GM23248 (cell line): ENCODE results near the gene SART3. TPM values are rescaled to one million over a fixed set of nuclear protein-coding genes. Genes with fewer than 3 reads are reported as not detected.
"Not testable (repeated sequence)": the region's sequence is repeated elsewhere in the genome, so short reads cannot be mapped to it uniquely, and the experiment has no call there.

Source experiments
- DNase-seq: peaks from one replicate; pipeline ENCODE4 v3.0.0-alpha.2; 2015
- H2AFZ ChIP-seq: fragments of 200-600 bp; sonication (generic); 2 replicates; pipeline ENCODE4 v1.6.1; 2016; ENCODE audit warnings: antibody characterized with exemption
- H3F3A ChIP-seq: fragments of 200-600 bp; sonication (generic); 2 replicates; pipeline ENCODE4 v1.6.1; 2016; ENCODE audit warnings: mild to moderate bottlenecking, antibody characterized with exemption, mixed run types; ENCODE audit not compliant: insufficient read depth
- H3K27ac ChIP-seq: fragments of 200-600 bp; sonication (generic); 2 replicates; pipeline ENCODE4 v1.5.1; 2016; ENCODE audit warnings: mild to moderate bottlenecking
- H3K27me3 ChIP-seq: fragments of 200-600 bp; sonication (generic); replicated peaks from 2 replicates; pipeline ENCODE4 v1.6.1; 2016; ENCODE audit warnings: mild to moderate bottlenecking; ENCODE audit not compliant: insufficient read depth
- H3K36me3 ChIP-seq: fragments of 200-600 bp; sonication (generic); 2 replicates; pipeline ENCODE4 v1.6.1; 2016; ENCODE audit warnings: low read depth, mild to moderate bottlenecking
- H3K4me1 ChIP-seq: fragments of 200-600 bp; sonication (generic); 2 replicates; pipeline ENCODE4 v1.6.1; 2016; ENCODE audit warnings: mild to moderate bottlenecking; ENCODE audit not compliant: insufficient read depth
- H3K4me2 ChIP-seq: fragments of 200-600 bp; sonication (generic); one replicate; pipeline ENCODE4 v1.6.1; 2016; ENCODE audit warnings: mild to moderate bottlenecking; ENCODE audit not compliant: unreplicated experiment
- H3K4me3 ChIP-seq: fragments of 200-600 bp; sonication (generic); 2 replicates; pipeline ENCODE4 v1.5.1; 2016; ENCODE audit warnings: mild to moderate bottlenecking
- H3K79me2 ChIP-seq: fragments of 200-600 bp; sonication (generic); 2 replicates; pipeline ENCODE4 v1.6.1; 2016; ENCODE audit warnings: mild to moderate bottlenecking; ENCODE audit not compliant: insufficient read depth
- H3K9ac ChIP-seq: fragments of 200-600 bp; sonication (generic); 2 replicates; pipeline ENCODE4 v1.6.1; 2016; ENCODE audit warnings: mild to moderate bottlenecking
- H3K9me2 ChIP-seq: fragments of 200-600 bp; sonication (generic); 2 replicates; pipeline ENCODE4 v1.6.1; 2016; ENCODE audit warnings: mixed run types, mild to moderate bottlenecking, moderate library complexity; ENCODE audit not compliant: insufficient read depth
- H3K9me3 ChIP-seq: fragments of 200-600 bp; sonication (generic); one replicate; pipeline ENCODE4 v1.6.1; 2017; ENCODE audit warnings: low read depth
- H4K20me1 ChIP-seq: fragments of 200-600 bp; sonication (generic); 2 replicates; pipeline ENCODE4 v1.6.0; 2016; ENCODE audit not compliant: insufficient read depth
- EZH2 ChIP-seq: fragments of 200-600 bp; sonication (generic); IDR thresholded peaks from 2 replicates; pipeline ENCODE4 v1.6.1; 2018; ENCODE audit warnings: antibody characterized with exemption, mild to moderate bottlenecking; ENCODE audit not compliant: insufficient read depth, poor library complexity, severe bottlenecking
- EZH2phosphoT487 ChIP-seq: fragments of 200-600 bp; sonication (generic); IDR thresholded peaks from 2 replicates; pipeline ENCODE4 v1.6.1; 2018; ENCODE audit warnings: antibody characterized with exemption, moderate library complexity, mild to moderate bottlenecking, low read depth; ENCODE audit not compliant: insufficient read depth
- WGBS, 2 experiments: methylation state at CpG; one replicate each; pipeline ENCODE4 v1.1.6; 2015 to 2017; ENCODE audit warnings: low lambda C conversion rate in 2 of 2, low coverage in 1 of 2; ENCODE audit errors: missing lambda C conversion rate in 2 of 2; 5-methylcytosine and 5-hydroxymethylcytosine counted together
- in situ Hi-C: fragments of 300-500 bp; cut with MboI; formaldehyde crosslinking; loops from 2 replicates; pipeline ENCODE4 v1.15.0; 2020
- polyA plus RNA-seq: library from polyadenylated mRNA; unstranded; fragments of >200 nt; fragmentation: Nextera tagmentation; extraction: Ambion mirVana; gene quantifications from 2 replicates; pipeline ENCODE4 v1.2.1, GENCODE V29; 2016
- total RNA-seq: library from RNA; depleted of rRNA; stranded (reverse); fragments of >200 nt; shearing (Covaris generic); gene quantifications from 2 replicates; pipeline ENCODE4 v1.2.3, GENCODE V29; 2014

SART3 gene
- total and polyA plus RNA-seq, 2 experiments from 2014 or later: 20.5 to 29.7 TPM

- WGBS, 2 experiments: 23 to 39% methylated on average over 1 of the region's 1 CpG
- DNase-seq: peak; percentile 55
- Histone ChIP-seq H3K27me3 (peaks cover 23% of the 10 kb centered on the region), H3K27ac (no peak overlapping the region), H3K4me1 (no peaks in the 10 kb centered on the region), H3K9me3 (no peaks in the 10 kb centered on the region), H3K79me2 (no peaks in the 10 kb centered on the region), H2AFZ (no peak overlapping the region), H3K36me3 (no peaks in the 10 kb centered on the region), H3K9me2 (no peaks in the 10 kb centered on the region), H3K4me3 (no peak overlapping the region), H3K9ac (no peak overlapping the region), H3K4me2 (no peak overlapping the region), H4K20me1 (no peaks in the 10 kb centered on the region), H3F3A (no peaks in the 10 kb centered on the region)
- TF ChIP-seq EZH2phosphoT487 (no peak), EZH2 (no peak)
- in situ Hi-C loops: no loop called here
Observed at GRCh38 chr12:108495054-108495453, 65.9 kb downstream of the SART3 start.

- WGBS, 2 experiments: 0 to 1% methylated on average over 2 of the region's 2 CpGs
- Histone ChIP-seq H3K9me3 (no peaks in the 10 kb centered on the region), H3K9me2 (no peaks in the 10 kb centered on the region), H3F3A (no peaks in the 10 kb centered on the region), H3K9ac (no peak overlapping the region), H3K79me2 (no peaks in the 10 kb centered on the region), H3K4me1 (no peaks in the 10 kb centered on the region), H3K36me3 (no peaks in the 10 kb centered on the region), H3K27ac (no peak overlapping the region), H3K4me3 (no peak overlapping the region), H2AFZ (no peak overlapping the region), H4K20me1 (no peaks in the 10 kb centered on the region), H3K4me2 (no peak overlapping the region), H3K27me3 (peaks cover 11% of the 10 kb centered on the region)
- no peak for TF ChIP-seq EZH2
- TF ChIP-seq EZH2phosphoT487: no peak
- no peak for DNase-seq
- in situ Hi-C loops: no loop called here
Observed at GRCh38 chr12:108491256-108491655, 69.7 kb downstream of the SART3 start.

GRCh38 chr12:108487029-108487428 lies 73.9 kb downstream of the SART3 start:
- in situ Hi-C loops, H3K27me3 ChIP-seq, H3K4me3 ChIP-seq, H3K79me2 ChIP-seq, H3K9me2 ChIP-seq, H3K4me2 ChIP-seq, H3F3A ChIP-seq, H2AFZ ChIP-seq, H3K9ac ChIP-seq, H4K20me1 ChIP-seq, H3K27ac ChIP-seq, H3K9me3 ChIP-seq, H3K4me1 ChIP-seq, DNase-seq, H3K36me3 ChIP-seq: not testable (repeated sequence)
- WGBS, 2 experiments: 51 to 54% methylated on average over 4 of the region's 4 CpGs

- 37% methylated on average over 7 of the region's 7 CpGs for WGBS, 2 experiments
- H3K36me3 ChIP-seq, in situ Hi-C loops, H3K27me3 ChIP-seq, H3K4me1 ChIP-seq, H4K20me1 ChIP-seq, H3K27ac ChIP-seq, H3K79me2 ChIP-seq, H3K9me3 ChIP-seq, H3F3A ChIP-seq, H3K4me3 ChIP-seq, H3K4me2 ChIP-seq, H3K9ac ChIP-seq, DNase-seq, H3K9me2 ChIP-seq, H2AFZ ChIP-seq: not testable (repeated sequence)
Observed at GRCh38 chr12:108485371-108485770, 75.6 kb downstream of the SART3 start.

GRCh38 chr12:108484845-108485244 lies 76.1 kb downstream of the SART3 start:
- in situ Hi-C loops: no loop called here
- 49 to 52% methylated on average over 2 of the region's 2 CpGs for WGBS, 2 experiments

More at GRCh38 chr12:108484845-108485244, 76.1 kb downstream of the SART3 start:
- Histone ChIP-seq H3K36me3 (no peaks in the 10 kb centered on the region), H3K9me3 (no peaks in the 10 kb centered on the region), H3K27ac (no peak overlapping the region), H3K4me1 (no peaks in the 10 kb centered on the region), H3K4me3 (no peak overlapping the region), H3K4me2 (no peak overlapping the region), H3K79me2 (no peaks in the 10 kb centered on the region), H3K9me2 (no peaks in the 10 kb centered on the region), H4K20me1 (no peaks in the 10 kb centered on the region), H2AFZ (no peak overlapping the region), H3K9ac (no peak overlapping the region), H3F3A (no peaks in the 10 kb centered on the region), H3K27me3 (no peaks in the 10 kb centered on the region)
- DNase-seq: no peak
- no peak for TF ChIP-seq EZH2
- TF ChIP-seq EZH2phosphoT487: no peak
